AG09319 (cell line): ENCODE results near the gene NCOA7.
A peak's percentile ranks its signal among the peaks of the same experiment; 100 is the strongest.

Experiments used
- DNase-seq: peaks from one replicate; pipeline ENCODE4 v3.0.0-alpha.2; 2010; ENCODE audit warnings: low read depth; ENCODE audit errors: extremely low read depth
- CTCF ChIP-seq: IDR thresholded peaks from 2 replicates; pipeline ENCODE4 v1.5.1; 2011; ENCODE audit warnings: low read depth, mild to moderate bottlenecking, inconsistent platforms, low read length, moderate library complexity

Gene NCOA7

DNA sequence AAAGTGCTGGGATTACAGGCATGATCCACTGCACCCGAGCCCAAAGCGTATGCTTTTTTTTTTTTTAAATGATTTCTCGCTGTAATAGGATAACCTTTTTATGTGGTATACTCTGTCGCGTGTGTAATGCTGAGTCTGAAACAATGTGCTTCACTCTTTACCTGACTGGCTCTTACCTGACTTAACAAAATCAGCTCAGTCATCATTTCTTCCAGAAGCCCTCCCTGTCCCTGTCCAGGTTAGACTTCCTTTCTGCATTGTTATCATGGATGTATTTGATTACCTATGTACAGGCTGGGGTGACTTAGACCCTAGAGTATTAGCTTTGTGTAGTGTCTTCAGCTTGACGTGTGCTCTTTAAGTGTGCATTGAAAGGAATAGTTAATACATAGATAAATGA is 67.1 kb downstream of the NCOA7 start:
- no peak for DNase-seq
- TF ChIP-seq CTCF: no peak

GRCh38 chr6:125858427-125859320 is 67.9 kb downstream of the NCOA7 start:
- DNase-seq: peak; percentile 34
- TF ChIP-seq CTCF: peak; percentile 88

DNA sequence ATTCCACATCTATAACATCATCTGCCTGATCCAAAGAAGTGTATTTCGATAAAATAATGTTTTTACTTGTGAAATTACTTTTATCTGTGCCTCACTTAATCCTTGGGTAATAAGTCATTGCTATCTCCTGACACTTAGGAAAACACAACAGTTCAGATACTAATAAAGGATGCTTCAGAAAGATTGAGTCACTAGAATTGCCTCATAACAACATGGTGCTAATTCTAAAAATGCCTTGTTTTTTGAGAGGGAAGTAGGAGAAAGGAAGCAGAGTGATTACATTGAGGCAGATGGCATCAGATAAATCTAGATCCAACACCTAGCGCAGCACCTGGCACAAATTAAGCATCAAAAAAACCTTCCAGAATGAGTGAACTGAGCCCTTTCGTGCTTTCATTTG is 69.0 kb downstream of the NCOA7 start:
- TF ChIP-seq CTCF: no peak
- no peak for DNase-seq

DNA sequence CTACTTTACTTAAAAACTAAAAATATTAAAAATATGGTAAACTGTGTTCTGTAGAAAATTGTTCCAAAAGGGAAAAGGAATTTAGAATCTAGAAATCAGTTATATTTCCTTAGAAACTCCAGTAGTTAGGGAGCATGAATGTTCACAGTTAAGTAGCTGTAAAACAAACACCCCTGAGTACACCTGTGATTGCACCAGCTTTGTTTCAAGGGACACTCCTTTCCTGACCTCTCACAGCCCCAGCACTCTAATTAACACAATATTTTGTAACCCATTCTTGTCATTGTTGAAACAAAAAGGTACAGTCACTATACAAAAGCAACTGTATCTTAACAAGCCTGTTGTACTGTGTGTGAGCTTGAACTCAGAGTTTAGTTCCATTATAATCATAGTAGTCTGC is 72.3 kb downstream of the NCOA7 start:
- no peak for DNase-seq
- TF ChIP-seq CTCF: no peak

GRCh38 chr6:125865015-125865414 is 74.3 kb downstream of the NCOA7 start:
- TF ChIP-seq CTCF: no peak
- DNase-seq: no peak

DNA sequence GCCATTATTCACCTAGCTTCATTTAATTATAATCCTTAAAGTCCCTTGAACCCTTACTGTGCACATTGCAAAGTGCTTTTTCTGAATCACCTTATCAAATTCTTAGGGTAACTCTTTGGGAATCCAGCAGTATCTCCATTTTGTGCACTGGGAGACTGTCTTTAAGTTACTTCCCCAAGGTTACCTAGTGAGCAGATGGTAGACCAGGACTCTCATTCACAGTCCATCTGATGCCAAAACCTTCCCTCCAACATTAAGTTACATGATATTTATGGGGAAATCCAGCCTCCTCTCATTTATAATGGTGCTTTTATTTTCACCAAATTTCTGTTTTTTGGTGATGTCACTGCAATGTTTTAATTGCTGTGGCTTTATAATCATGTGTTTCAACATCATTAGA is 75.7 kb downstream of the NCOA7 start:
- TF ChIP-seq CTCF: no peak
- DNase-seq: no peak

GRCh38 chr6:125867483-125867942 is 76.8 kb downstream of the NCOA7 start:
- TF ChIP-seq CTCF: no peak
- DNase-seq: peak; percentile 69
